HAP-1 (cell line): ENCODE results near the gene UGT1A7.
"Not testable (repeated sequence)": the region's sequence is repeated elsewhere in the genome, so short reads cannot be mapped to it uniquely, and the experiment has no call there.

Experiments
- DNase-seq, 2 experiments: peaks; one replicate each; pipeline ENCODE4 v3.0.0-alpha.2; 2016 to 2020; ENCODE audit warnings: low spot score in 2 of 2
- H3K27me3 ChIP-seq: fragments of 250-450 bp; sonication (Bioruptor Pico); 2 replicates; pipeline ENCODE4 v1.5.1; 2020; ENCODE audit warnings: low read depth, mild to moderate bottlenecking, moderate library complexity
- H3K36me3 ChIP-seq: fragments of 250-450 bp; sonication (Bioruptor Pico); replicated peaks from 2 replicates; pipeline ENCODE4 v1.5.1; 2020; ENCODE audit warnings: mild to moderate bottlenecking
- H3K4me1 ChIP-seq: fragments of 250-450 bp; sonication (Bioruptor Pico); 2 replicates; pipeline ENCODE4 v1.5.1; 2020; ENCODE audit warnings: mild to moderate bottlenecking
- H3K4me3 ChIP-seq: fragments of 250-450 bp; sonication (Bioruptor Pico); 2 replicates; pipeline ENCODE4 v1.5.1; 2020; ENCODE audit warnings: mild to moderate bottlenecking, moderate library complexity
- H3K9me3 ChIP-seq: fragments of 250-450 bp; sonication (Bioruptor Pico); 2 replicates; pipeline ENCODE4 v1.5.1; 2020; ENCODE audit warnings: mild to moderate bottlenecking, moderate library complexity
- in situ Hi-C: fragments of 300-500 bp; cut with MboI; formaldehyde crosslinking; loops from 3 replicates; pipeline ENCODE4 v1.14.3; 2020; ENCODE audit warnings: low sequenced_read_pairs, inconsistent platforms, mixed read lengths

The UGT1A7 gene

GRCh38 chr2:233711312-233712008, 29.8 kb downstream of the UGT1A7 start:
- DNase-seq: peak; percentile 87 to 96
- in situ Hi-C loops: loop anchor here (10.0 kb wide), 1 partner anchor 227 kb away; no protein-coding TSS in a partner anchor

GRCh38 chr2:233712611-233713261, 31.0 kb downstream of the UGT1A7 start, which contains the start of gene UGT1A5:
UGT1A5 (plus strand) TSS chr2:233712907; CDS start chr2:233712992, 85 bp downstream.
- Histone ChIP-seq H3K4me1 (peaks cover 23% of the 10 kb centered on the region), H3K27me3 (no peaks in the 10 kb centered on the region), H3K4me3 (no peak within 1 kb of the TSS), H3K9me3 (no peaks in the 10 kb centered on the region), H3K36me3 (no peaks in the 10 kb centered on the region)
- in situ Hi-C loops: loop anchor here (10.0 kb wide), 1 partner anchor 228 kb away; no protein-coding TSS in a partner anchor
- no peak for DNase-seq

More at GRCh38 chr2:233711312-233712008, 29.8 kb downstream of the UGT1A7 start:
- no peaks in the 10 kb centered on the region for H3K27me3 ChIP-seq
- H3K9me3 ChIP-seq: no peaks in the 10 kb centered on the region
- no peaks in the 10 kb centered on the region for H3K36me3 ChIP-seq
- H3K4me3 ChIP-seq: no peak overlapping the region
- peaks cover 23% of the 10 kb centered on the region for H3K4me1 ChIP-seq

GRCh38 chr2:233713262-233713615, 31.5 kb downstream of the UGT1A7 start:
- no peak overlapping the region for H3K4me3 ChIP-seq
- H3K27me3 ChIP-seq: no peaks in the 10 kb centered on the region
- peaks cover 20% of the 10 kb centered on the region for H3K4me1 ChIP-seq
- H3K9me3 ChIP-seq: no peaks in the 10 kb centered on the region
- in situ Hi-C loops: loop anchor here (10.0 kb wide), 1 partner anchor 228 kb away; no protein-coding TSS in a partner anchor
- DNase-seq: no peak
- H3K36me3 ChIP-seq: no peaks in the 10 kb centered on the region

GRCh38 chr2:233714121-233714520, 32.4 kb downstream of the UGT1A7 start:
- no peaks in the 10 kb centered on the region for H3K36me3 ChIP-seq
- in situ Hi-C loops: loop anchor here (10.0 kb wide), 1 partner anchor 229 kb away; no protein-coding TSS in a partner anchor
- DNase-seq: no peak
- H3K4me3 ChIP-seq: no peak overlapping the region
- no peaks in the 10 kb centered on the region for H3K27me3 ChIP-seq
- H3K4me1 ChIP-seq: peaks cover 17% of the 10 kb centered on the region
- no peaks in the 10 kb centered on the region for H3K9me3 ChIP-seq

GRCh38 chr2:233718552-233718951, 36.9 kb downstream of the UGT1A7 start, which contains the start of gene UGT1A4:
UGT1A4 (plus strand) TSS chr2:233718736; CDS start chr2:233718821, 85 bp downstream.
- in situ Hi-C loops: loop anchor here (10.0 kb wide), 1 partner anchor 234 kb away; no protein-coding TSS in a partner anchor
- H3K36me3 ChIP-seq: no peaks in the 10 kb centered on the region
- H3K27me3 ChIP-seq: no peaks in the 10 kb centered on the region
- no peak within 1 kb of the TSS for H3K4me3 ChIP-seq
- no peak for DNase-seq
- no peaks in the 10 kb centered on the region; the same call in 1 of the 2 replicates for H3K9me3 ChIP-seq
- peaks cover 4% of the 10 kb centered on the region; the same call in 1 of the 2 replicates for H3K4me1 ChIP-seq

- H3K36me3 ChIP-seq: no peaks in the 10 kb centered on the region
- in situ Hi-C loops: no loop called here
- no peak for DNase-seq
These were observed 47.1 kb downstream of the UGT1A7 start, which contains the start of gene UGT1A3 for GRCh38 chr2:233728723-233729301. UGT1A3 (plus strand) TSS chr2:233729042; CDS start chr2:233729127, 85 bp downstream.

GRCh38 chr2:233736868-233737653, 55.4 kb downstream of the UGT1A7 start:
- H3K27me3 ChIP-seq, in situ Hi-C loops, DNase-seq, H3K9me3 ChIP-seq, H3K36me3 ChIP-seq, H3K4me3 ChIP-seq, H3K4me1 ChIP-seq: not testable (repeated sequence)

More at GRCh38 chr2:233728723-233729301, 47.1 kb downstream of the UGT1A7 start, which contains the start of gene UGT1A3:
- no peak within 1 kb of the TSS for H3K4me3 ChIP-seq
- no peaks in the 10 kb centered on the region for H3K27me3 ChIP-seq
- no peaks in the 10 kb centered on the region for H3K9me3 ChIP-seq
- H3K4me1 ChIP-seq: no peaks in the 10 kb centered on the region

- H3K9me3 ChIP-seq: no peaks in the 10 kb centered on the region
- in situ Hi-C loops: no loop called here
- no peaks in the 10 kb centered on the region for H3K27me3 ChIP-seq
- no peaks in the 10 kb centered on the region for H3K4me1 ChIP-seq
- no peak overlapping the region for H3K4me3 ChIP-seq
- no peak for DNase-seq
- H3K36me3 ChIP-seq: no peaks in the 10 kb centered on the region
These were observed 59.2 kb downstream of the UGT1A7 start for GRCh38 chr2:233740870-233741269.

GRCh38 chr2:233743464-233744259, 62.0 kb downstream of the UGT1A7 start:
- H3K9me3 ChIP-seq: no peaks in the 10 kb centered on the region
- DNase-seq: no peak
- no peaks in the 10 kb centered on the region for H3K27me3 ChIP-seq
- H3K4me1 ChIP-seq: no peaks in the 10 kb centered on the region
- no peak overlapping the region for H3K4me3 ChIP-seq
- in situ Hi-C loops: no loop called here
- H3K36me3 ChIP-seq: no peaks in the 10 kb centered on the region

- Histone ChIP-seq H3K36me3 (no peaks in the 10 kb centered on the region), H3K9me3 (no peaks in the 10 kb centered on the region), H3K4me3 (no peak overlapping the region), H3K4me1 (no peaks in the 10 kb centered on the region), H3K27me3 (no peaks in the 10 kb centered on the region)
- in situ Hi-C loops: no loop called here
- DNase-seq: no peak
These were observed 63.5 kb downstream of the UGT1A7 start for GRCh38 chr2:233745073-233745755.

GRCh38 chr2:233745838-233746237, 64.1 kb downstream of the UGT1A7 start:
- not testable (repeated sequence) for DNase-seq

More at GRCh38 chr2:233745838-233746237, 64.1 kb downstream of the UGT1A7 start:
- H3K9me3 ChIP-seq, H3K36me3 ChIP-seq, H3K4me1 ChIP-seq, in situ Hi-C loops, H3K27me3 ChIP-seq, H3K4me3 ChIP-seq: not testable (repeated sequence)
